Measurements from ENCODE around the gene COL23A1. TPM values are rescaled to one million over a fixed set of nuclear protein-coding genes. Genes with fewer than 3 reads are reported as not detected.

COL23A1 gene
- total and polyA plus RNA-seq, 2 donors (not counting 1 experiment from before 2014, with no cell fraction given), result 0.20 TPM; not detected in 1

DNA sequence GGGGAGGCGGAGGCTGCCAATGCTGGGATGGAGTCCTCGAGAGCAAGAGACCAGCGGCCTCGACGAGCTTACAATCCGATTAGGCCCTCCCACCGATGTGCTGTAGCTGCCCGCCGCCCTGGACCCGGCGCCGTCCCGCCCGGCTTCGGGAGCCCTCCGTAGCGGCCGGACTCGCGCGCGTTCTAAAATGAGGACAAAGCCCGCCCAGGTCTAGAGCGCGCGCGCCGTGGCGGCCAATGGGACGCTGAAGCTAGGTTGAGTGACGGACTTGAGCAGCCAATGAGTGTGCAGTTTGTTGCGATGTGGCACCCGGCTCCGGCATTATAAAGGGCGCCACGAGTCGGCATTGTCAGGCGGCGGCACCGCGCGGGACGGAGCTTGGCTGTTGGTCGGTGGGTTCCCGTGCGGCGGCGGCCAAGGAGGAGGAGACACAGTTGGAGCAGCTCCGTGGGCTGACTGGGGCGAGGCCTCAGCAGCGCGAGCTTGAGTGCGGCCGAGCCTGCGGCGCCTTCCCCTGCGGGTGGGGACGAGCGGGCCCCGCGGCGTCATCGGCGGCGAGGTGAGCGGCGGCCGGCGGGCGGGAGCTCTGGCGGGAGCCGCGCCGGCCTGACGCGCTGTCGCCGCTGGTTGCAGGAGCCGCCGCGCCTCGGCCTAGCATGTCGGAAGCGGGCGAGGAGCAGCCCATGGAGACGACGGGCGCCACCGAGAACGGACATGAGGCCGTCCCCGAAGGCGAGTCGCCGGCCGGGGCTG is 385.8 kb downstream of the COL23A1 start, which contains the start of gene HNRNPAB:
Gene HNRNPAB (plus strand): TSS at position 352 of the 753 bp plus-strand sequence. CDS start 305 bp downstream, at position 657.
- peak; percentile 99 for DNase-seq
- H3K79me2 ChIP-seq (ENCODE audit: control insufficient read depth, insufficient read depth, low read length), result peaks cover 28% of the 10 kb centered on the region
- intact Hi-C loops (cut with micrococcal nuclease), result loop anchor here (1.0 to 5.0 kb wide), 3 partner anchors 28 to 1868 kb away; partner anchors contain the start of genes PHYKPL and RNF130
- Mint-ChIP-seq H3K9me3 (ENCODE audit: insufficient read depth) (no peaks in the 10 kb centered on the region), H3K27me3 (no peaks in the 10 kb centered on the region), H3K4me1 (peaks cover 30% of the 10 kb centered on the region), H3K4me3 (peak within 1 kb of the TSS; percentile 99), H3K27ac (peak within 1 kb of the TSS; percentile 100)
- H3K4me1 ChIP-seq (ENCODE audit: control insufficient read depth in 2 of 2, insufficient read depth in 2 of 2, low read length in 2 of 2), result peaks cover 12 to 18% of the 10 kb centered on the region in 2 donors
- H3K9ac ChIP-seq (ENCODE audit: low read length), result peak within 1 kb of the TSS; percentile 91
- H3K27me3 ChIP-seq (replicated peaks in 1 of 4; ENCODE audit: control extremely low read depth in 1 of 4, control insufficient read depth in 3 of 4, insufficient read depth in 4 of 4, low read length in 3 of 4), result no peaks in the 10 kb centered on the region
- peak; percentile 80 for ATAC-seq (ENCODE audit: low read depth)
- H3K36me3 ChIP-seq (replicated peaks in 1 of 2; ENCODE audit: control extremely low read depth in 1 of 2, control insufficient read depth in 1 of 2, extremely low read depth in 1 of 2, insufficient read depth in 2 of 2, low read length in 1 of 2), result peaks cover 0 to 33% of the 10 kb centered on the region in 2 experiments
- ChIA-PET CTCF (interaction anchor here (1.0 to 1.2 kb wide), 3 partner anchors 10 to 367 kb away, joined by 3 to 7 read pairs (median 4); no protein-coding TSS in a partner anchor), POLR2A (interaction anchor here (0.6 to 2.1 kb wide), 7 partner anchors 10 to 1724 kb away, joined by 3 to 12 read pairs (median 4); partner anchors contain the start of genes HNRNPH1, NHP2 and PHYKPL)
- peak within 1 kb of the TSS; percentile 97 for H2AFZ ChIP-seq (ENCODE audit: insufficient read depth, low read depth, low read length, poor library complexity, severe bottlenecking)
- peak within 1 kb of the TSS; percentile 60 to 94 (median 80) for H3K4me3 ChIP-seq (ENCODE audit: control extremely low read depth in 1 of 5, extremely low read depth in 1 of 5, insufficient read depth in 1 of 5, low read depth in 2 of 5, low read length in 4 of 5)
- H3K27ac ChIP-seq (ENCODE audit: low read length in 2 of 2), result peak within 1 kb of the TSS; percentile 55 to 79
- H3K4me2 ChIP-seq (replicated peaks; ENCODE audit: low read depth, low read length, poor library complexity, severe bottlenecking), result peak within 1 kb of the TSS; percentile 97
- H4K20me1 ChIP-seq (ENCODE audit: control insufficient read depth, insufficient read depth, low read length, poor library complexity, severe bottlenecking), result peaks cover 43% of the 10 kb centered on the region
- TF ChIP-seq EZH2 (IDR thresholded peaks at IDR 0.05; ENCODE audit: borderline replicate concordance, insufficient read depth, low read depth, low read length, poor library complexity, severe bottlenecking), result no peak
- TF ChIP-seq, protein P1, sequence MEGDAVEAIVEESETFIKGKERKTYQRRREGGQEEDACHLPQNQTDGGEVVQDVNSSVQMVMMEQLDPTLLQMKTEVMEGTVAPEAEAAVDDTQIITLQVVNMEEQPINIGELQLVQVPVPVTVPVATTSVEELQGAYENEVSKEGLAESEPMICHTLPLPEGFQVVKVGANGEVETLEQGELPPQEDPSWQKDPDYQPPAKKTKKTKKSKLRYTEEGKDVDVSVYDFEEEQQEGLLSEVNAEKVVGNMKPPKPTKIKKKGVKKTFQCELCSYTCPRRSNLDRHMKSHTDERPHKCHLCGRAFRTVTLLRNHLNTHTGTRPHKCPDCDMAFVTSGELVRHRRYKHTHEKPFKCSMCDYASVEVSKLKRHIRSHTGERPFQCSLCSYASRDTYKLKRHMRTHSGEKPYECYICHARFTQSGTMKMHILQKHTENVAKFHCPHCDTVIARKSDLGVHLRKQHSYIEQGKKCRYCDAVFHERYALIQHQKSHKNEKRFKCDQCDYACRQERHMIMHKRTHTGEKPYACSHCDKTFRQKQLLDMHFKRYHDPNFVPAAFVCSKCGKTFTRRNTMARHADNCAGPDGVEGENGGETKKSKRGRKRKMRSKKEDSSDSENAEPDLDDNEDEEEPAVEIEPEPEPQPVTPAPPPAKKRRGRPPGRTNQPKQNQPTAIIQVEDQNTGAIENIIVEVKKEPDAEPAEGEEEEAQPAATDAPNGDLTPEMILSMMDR (IDR thresholded peaks at IDR 0.05), result no peak
- H3K9me3 ChIP-seq (ENCODE audit: control extremely low read depth in 1 of 3, control insufficient read depth in 2 of 3, insufficient read depth in 1 of 3, low read length in 2 of 3), result no peaks in the 10 kb centered on the region
- under 1% methylated on average over 96 of the region's 96 CpGs for WGBS (ENCODE audit: insufficient coverage)

Measured in B cell (primary cell).